ENCODE results near the gene SGTA.

The SGTA gene

DNA sequence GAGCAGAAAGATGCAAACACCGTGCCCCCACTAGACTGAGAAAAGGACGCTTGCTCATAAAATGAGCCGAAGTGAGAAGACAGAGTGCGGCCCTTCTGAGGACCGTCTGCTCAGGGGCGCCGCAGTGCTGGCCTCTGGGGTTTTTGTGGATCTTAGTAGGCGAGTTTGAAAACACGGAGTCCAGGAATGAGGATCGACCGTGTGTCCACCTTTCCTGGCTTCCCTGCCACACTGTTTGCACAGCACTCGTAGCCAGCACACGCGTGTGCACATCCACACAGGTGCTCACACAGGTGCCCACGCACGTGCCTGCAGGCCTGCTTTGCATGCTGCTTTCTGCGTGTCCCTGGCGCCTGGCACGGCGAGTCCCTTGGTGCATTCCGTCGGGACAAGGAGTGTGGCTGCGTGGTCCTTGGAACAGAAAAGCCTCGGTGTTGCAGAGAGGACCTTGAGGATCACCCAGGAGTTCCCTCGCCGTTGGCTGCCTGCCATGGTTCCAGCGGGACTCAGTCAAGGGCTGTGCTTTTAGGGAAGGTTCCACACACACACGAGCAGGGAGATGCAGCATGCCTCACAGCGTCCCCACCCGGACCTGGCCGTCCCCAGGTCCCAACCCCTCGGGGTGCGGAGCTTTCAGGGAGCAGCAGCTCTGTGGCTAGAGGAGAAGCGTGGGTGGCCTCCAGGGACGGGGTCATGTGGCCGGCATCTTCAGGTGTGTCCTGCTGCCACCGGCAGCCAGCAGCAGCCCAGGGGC, 26.5 kb upstream of the SGTA start:
- DNase-seq = no peak

GRCh38 chr19:2808129-2808941, 25.3 kb upstream of the SGTA start:
- DNase-seq = no peak

GRCh38 chr19:2807379-2808128, 24.5 kb upstream of the SGTA start:
- DNase-seq = no peak

DNA sequence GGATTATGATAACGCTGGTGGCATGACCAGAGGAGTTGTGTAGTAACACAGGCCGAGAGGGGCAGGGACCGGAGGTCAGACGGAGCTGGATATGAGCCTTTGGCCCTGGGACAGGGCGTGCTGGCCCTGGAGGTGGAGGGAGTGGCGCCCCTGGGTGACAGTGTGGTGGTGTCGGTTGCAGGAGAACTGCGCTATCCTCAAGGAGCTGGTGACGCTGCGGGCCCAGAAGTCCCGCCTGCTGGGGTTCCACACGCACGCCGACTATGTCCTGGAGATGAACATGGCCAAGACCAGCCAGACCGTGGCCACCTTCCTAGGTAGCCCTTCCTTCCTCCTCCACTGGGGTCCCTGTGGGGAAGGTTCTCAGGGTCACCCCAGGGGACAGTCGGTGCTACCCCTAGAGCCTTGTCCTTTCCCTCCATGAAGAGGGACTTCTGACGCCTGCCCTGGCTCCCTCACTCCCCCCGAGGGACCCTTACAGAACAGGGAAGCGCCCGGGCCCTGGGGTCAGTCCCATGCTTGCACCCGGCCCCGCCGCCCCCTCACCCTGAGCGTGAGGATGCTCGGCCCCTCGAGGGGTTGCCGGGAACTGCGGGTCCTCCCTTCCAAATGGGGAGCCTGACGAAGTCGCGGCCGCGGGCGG, 23.8 kb upstream of the SGTA start:
- DNase-seq = no peak

DNA sequence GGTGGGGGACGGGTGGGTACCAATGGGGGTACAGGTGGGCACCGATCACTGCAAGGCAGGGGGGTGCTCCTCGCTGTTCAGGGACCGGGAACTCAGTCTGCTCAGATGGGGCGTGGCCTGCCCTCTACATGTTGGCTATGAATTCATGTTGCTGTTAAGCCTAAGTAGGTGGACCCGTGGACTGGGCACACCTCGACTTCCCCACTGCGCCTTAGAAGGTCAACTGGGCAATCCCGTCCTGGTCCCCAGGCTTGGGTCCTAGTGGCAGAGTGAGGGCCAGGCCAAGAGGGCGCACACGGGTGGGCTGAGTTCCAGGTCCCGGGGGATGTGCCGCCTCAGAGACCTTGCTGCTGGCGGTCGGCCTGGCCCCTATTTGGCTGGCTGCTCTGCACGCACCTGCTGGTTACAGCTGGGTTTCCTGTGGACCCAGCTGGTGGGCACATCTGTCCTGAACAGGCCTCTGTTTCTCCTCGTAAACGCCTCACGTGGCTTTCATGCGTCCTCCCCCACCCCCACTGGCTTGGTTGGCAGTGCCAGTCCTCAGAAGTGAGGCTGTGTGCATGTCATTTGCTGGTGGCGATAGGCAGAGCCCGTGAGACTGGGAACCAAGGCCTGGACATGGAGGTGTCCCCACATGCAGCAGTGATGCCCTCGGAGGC, 23.0 kb upstream of the SGTA start:
- DNase-seq = no peak

DNA sequence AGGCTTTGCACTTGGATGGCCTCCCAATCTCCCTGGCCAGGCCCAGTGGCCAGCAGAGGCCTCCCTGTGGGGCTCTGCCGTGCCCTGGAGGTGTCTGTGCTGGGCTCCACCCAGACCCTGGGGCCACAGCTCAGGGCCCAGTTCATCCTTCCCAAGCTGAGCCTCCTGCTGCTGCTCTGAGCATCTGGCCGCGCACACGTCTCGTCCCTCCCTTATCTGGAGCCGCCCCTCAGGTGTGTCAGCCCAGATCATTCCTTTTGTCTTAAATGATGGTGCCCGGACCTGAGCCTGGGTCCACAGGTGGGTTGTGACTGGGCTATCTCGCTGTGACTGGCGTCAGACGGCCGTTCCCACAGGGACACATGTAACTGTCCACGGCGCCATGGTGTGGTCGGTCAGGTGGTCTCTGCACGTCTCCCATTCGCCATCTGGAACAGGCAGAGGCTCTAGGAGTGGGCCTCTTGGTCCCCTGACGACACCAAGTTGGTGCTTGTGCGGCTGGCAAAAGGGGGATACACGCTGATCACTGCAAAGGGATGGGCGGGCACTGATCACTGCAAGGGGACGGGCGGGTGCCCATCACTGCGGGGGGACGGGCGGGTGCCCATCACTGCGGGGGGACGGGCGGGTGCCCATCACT, 22.3 kb upstream of the SGTA start:
- DNase-seq = no peak

GRCh38 chr19:2804156-2805004, 21.3 kb upstream of the SGTA start:
- no peak for DNase-seq

DNA sequence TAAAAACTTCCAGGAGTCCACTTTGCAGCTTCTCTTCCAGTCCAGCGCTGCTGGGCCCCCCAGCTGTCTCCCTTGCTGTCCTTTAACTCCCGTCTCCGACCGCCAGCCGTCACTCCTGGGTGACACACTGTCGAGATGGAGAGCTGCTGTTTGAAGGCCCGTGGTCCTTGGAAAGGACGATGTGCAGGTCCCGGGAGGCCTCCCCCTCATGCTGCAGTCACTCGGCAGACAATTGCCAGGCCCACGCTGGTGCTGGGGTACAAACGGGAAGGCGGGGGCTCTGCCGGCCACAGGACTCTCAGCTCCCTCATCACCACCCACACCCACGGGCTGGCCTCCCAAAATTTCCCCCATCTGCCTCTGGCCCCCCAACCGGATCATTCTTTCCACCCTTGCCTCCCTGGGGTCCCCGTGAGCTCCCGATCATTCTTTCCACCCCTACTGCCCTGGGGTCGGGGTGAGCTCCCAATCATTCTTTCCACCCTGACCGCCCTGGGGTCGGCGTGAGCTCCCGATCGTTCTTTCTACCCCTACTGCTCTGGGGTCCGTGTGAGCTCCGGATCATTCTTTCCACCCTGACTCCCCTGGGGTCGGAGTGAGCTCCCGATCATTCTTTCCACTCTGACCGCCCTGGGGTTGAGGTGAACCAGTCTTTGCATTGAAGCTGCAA, 20.5 kb upstream of the SGTA start:
- DNase-seq = no peak

- DNase-seq = no peak
Observed at GRCh38 chr19:2802826-2803225, 19.8 kb upstream of the SGTA start.

DNA sequence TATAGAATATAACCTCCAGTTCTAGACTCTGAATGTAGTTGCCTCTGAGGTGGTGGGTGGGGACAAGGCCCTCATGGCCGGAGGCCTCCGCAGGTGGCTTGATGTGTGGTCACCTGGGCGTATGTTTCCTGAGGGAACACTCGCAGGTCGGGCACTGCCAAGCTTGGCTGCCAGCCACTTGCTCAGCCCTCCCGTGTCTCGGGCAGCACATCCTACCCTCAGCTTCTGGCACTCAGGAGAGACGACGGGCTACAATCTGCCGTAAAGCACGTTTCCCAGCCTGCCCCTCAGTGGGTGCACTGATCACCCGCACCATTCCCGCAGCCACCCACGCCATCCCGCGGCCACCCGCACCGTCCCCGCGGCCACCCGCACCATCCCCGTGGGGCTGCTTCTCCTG, 17.4 kb upstream of the SGTA start:
- no peak for DNase-seq

DNA sequence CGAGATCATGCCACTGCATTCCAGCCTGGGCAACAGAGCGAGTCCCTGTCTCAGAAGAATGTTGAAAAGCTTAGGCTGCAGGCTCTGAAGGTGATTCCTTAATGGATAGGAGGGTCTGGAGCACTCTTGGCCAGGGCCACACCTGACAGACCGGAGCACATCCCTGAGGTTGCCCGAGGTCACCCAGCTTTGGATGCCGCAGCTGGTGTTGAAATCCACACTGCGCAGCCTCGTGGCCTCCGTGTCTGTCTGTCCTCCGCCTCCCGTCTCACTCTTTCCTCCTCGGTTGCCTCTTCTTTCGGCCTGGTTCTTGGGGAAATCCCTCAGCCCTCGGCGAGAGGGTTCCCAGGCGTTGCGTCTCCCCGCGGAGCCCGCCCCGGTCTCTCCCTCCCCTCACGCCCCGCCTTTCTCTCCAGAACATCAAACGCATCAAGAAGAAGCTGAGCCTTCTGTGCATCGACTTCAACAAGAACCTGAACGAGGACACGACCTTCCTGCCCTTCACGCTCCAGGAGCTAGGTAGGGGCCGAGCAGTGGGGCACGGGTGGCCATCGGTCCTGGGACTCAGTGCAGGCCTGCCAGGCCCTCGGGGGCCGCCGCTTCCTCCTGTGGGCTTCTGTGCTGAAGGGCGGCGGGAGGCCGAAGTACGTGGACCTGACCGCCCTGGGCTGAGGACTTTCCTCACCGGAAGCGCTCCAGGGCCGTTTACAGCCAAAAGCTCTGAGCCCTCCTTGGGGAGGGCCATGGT, 16.4 kb upstream of the SGTA start:
- DNase-seq = no peak

GRCh38 chr19:2798733-2799132, 15.7 kb upstream of the SGTA start:
- DNase-seq = no peak

DNA sequence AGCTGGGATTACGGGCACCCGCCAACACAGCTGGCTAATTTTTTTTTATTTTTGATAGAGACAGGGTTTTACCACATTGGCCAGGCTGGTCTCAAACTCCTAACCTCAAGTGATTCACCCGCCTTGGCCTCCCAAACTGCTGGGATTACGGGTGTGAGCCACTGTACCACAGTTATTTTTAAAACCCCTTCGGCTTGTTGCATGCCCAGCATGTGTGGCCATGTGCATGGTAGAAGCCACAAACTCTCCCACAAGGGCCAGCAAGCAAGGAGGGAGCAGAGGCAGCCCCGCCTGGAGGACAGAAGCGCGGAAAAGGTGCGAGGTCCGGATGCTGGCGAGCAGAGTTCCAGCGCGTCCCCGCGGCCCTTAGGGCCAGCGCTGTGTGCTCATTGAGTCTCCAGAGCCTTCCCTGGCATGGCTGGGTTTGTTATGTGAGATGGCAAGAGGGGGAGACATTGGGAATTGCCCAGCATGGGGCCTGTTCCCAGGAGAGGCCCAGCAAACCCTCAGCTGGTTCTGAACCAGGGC, 15.1 kb upstream of the SGTA start:
- DNase-seq = no peak

DNA sequence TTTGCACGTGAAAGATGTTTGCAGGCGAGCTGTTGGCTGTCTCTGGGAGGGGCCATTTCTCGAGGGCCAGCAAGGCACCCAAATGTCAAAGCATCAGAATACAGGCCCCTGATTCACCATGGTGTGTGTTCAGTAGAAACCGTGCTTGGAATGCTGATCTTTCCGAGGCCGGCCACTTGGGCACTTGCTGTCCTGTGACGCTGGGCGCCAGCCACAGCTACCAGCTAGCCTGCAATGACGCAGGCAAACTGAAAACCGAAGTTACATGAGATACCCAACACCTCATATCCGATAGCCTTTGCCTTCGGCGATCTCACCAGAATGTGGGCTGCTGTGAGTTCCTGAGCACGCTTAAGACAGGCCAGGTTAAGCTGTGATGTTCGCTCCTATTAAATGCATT, 14.2 kb upstream of the SGTA start:
- DNase-seq = no peak

GRCh38 chr19:2796659-2797266, 13.7 kb upstream of the SGTA start:
- no peak for DNase-seq

DNA sequence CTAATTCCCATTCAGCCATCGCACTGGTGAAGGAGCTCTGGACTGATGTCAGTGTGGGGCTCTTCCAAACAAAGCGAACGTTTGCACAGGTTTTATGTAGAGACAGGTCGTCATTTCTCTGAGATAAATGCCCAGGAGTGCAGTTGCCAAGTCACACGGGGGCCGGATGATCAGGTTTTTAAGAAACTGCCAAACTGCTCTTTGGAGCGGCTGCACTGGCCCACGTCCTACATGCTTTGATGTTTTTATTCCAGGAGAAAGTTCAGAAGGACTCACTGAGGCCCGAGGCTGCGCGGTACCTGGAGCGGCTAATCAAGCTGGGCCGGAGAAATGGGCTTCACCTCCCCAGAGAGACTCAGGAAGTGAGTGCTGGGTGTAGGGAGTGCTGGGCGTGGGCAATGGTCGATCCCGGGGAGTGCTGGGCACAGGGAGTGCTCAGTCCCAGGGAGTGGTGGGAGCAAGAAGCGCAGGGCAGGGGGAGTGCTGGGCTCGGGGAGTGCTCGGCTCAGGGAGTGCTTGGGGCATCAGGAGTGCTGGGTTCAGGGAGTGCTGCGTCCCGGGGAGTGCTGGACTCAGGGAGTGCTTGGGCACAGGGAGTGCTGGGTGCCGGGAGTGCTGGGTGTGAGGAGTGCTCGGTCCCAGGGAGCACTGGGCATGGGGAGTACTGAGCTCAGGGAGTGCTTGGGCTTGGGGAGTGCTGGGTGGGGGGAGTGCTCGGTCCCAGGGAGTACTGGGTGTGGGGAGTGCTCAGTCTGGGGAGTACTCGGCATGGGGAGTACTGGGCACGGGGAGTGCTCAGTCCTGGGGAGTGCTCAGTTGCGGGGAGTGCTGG, 13.0 kb upstream of the SGTA start:
- no peak for DNase-seq

DNA sequence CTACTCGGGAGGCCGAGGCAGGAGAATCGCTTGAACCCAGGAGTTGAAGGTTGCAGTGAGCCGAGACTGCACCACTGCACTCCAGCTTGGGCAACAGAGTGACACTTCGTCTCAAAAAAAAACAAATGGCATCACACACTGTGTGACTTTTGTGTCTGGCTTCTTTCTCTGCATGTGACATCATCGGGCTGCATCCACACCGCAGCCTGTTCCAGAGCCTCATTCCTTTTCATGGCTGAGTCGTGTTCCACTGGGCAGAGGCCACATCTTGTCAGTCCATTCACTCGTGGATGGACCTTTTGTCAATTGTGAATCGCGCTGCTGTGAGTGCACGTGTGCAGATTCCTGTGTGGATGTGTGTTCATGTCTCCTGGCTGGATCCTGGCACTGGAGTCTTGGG, 10.5 kb upstream of the SGTA start:
- no peak for DNase-seq

DNA sequence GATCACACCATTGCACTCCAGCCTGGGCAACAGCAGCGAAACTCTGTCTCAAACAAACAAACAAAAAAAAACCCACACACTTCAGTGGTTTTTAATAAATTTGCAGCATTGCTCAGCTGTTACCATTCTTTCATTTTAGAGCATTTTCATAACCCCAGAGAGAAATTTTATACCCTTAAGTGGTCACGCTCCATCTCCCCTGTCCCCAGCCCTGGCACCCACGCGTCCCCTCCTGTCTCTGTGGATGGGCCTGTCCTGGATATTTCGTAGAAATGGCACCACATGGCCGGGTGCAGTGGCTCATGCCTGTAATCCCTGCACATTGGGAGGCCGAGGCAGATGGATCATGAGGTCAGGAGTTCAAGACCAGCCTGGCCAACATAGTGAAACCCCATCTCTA, 10.1 kb upstream of the SGTA start:
- DNase-seq = no peak
